ENCODE measurements around the gene KIAA0930. TPM values are rescaled to one million over a fixed set of nuclear protein-coding genes. Genes with fewer than 3 reads are reported as not detected.

KIAA0930 gene
- total and polyA plus RNA-seq, 3 donors from 2014 or later = 62.4 to 77.5 (median 62.9) TPM

DNA sequence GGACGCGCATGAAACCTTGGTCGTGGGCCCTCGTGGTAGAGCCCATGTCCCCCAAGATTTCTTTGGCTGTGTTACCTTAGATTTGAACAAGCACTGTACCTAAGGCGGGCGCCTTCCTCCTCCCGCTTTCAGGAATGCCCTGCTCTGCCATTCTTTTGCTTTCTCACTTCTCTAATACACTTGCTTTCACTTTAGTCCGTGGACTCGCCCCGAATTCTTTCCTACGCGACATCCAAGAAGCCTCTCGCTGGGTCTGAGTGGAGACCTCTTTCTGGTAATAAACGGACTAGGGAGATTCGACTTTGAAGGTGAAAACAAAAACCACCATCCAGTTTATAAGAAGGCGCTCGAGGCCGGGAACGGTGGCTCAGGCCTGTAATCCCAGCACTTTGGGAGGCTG is 78.2 kb downstream of the KIAA0930 start:
- WGBS, 2 donors = 59 to 69% methylated on average over 19 of the region's 19 CpGs
- H3K4me1 ChIP-seq = peaks cover 22% of the 10 kb centered on the region
- H3K36me3 ChIP-seq (ENCODE audit: low read depth, missing control alignments) = no peaks in the 10 kb centered on the region
- no peaks in the 10 kb centered on the region for H3K27me3 ChIP-seq
- H3K9me3 ChIP-seq = no peaks in the 10 kb centered on the region
- no peak for DNase-seq
- peak overlapping the region; percentile 93 to 96 for H3K4me3 ChIP-seq
- intact Hi-C loops (cut with DNase I; ENCODE audit: low total_unique reads) = no loop called here
- peak overlapping the region in 1 of 2 donors; percentile 92 for H3K27ac ChIP-seq
- no peak for TF ChIP-seq POLR2A (IDR thresholded peaks at IDR 0.05)
- TF ChIP-seq, protein P1, sequence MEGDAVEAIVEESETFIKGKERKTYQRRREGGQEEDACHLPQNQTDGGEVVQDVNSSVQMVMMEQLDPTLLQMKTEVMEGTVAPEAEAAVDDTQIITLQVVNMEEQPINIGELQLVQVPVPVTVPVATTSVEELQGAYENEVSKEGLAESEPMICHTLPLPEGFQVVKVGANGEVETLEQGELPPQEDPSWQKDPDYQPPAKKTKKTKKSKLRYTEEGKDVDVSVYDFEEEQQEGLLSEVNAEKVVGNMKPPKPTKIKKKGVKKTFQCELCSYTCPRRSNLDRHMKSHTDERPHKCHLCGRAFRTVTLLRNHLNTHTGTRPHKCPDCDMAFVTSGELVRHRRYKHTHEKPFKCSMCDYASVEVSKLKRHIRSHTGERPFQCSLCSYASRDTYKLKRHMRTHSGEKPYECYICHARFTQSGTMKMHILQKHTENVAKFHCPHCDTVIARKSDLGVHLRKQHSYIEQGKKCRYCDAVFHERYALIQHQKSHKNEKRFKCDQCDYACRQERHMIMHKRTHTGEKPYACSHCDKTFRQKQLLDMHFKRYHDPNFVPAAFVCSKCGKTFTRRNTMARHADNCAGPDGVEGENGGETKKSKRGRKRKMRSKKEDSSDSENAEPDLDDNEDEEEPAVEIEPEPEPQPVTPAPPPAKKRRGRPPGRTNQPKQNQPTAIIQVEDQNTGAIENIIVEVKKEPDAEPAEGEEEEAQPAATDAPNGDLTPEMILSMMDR (IDR thresholded peaks at IDR 0.05) = no peak

- no peaks in the 10 kb centered on the region for H3K36me3 ChIP-seq (ENCODE audit: low read depth, missing control alignments)
- H3K27ac ChIP-seq = peak overlapping the region in 1 of 2 donors; percentile 79
- DNase-seq = no peak
- intact Hi-C loops (cut with DNase I; ENCODE audit: low total_unique reads) = no loop called here
- H3K4me1 ChIP-seq = peaks cover 22% of the 10 kb centered on the region
- 47 to 64% methylated on average over 5 of the region's 5 CpGs for WGBS, 2 donors
- no peak overlapping the region for H3K4me3 ChIP-seq
- no peaks in the 10 kb centered on the region for H3K9me3 ChIP-seq
- H3K27me3 ChIP-seq = no peaks in the 10 kb centered on the region
- TF ChIP-seq, protein P1 (IDR thresholded peaks at IDR 0.05) = peak in 1 of 3 experiments; percentile 18
- no peak for TF ChIP-seq POLR2A (IDR thresholded peaks at IDR 0.05)
Measured at GRCh38 chr22:45159652-45160462, 80.8 kb downstream of the KIAA0930 start.

DNA sequence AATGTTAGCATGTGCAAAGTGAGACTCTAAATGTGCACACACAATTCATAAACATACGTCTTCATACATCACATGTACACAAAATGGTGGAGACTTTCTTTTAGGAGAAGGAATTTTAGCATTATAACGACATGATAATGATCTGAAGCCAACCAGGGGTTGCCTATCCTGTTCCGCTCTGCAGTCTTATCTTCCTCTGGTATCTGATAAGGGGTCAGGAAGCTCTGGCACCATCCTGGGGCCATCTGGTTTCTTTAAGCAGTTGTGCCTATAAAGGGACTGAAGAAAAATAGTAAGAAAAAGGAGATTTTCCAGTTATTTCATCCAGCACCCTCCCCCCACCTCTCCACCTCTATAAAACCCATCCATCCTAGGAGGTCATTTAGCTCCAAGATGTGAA is 82.8 kb downstream of the KIAA0930 start:
- Histone ChIP-seq H3K4me1 (peaks cover 22% of the 10 kb centered on the region), H3K9me3 (no peaks in the 10 kb centered on the region), H3K27me3 (no peaks in the 10 kb centered on the region), H3K4me3 (no peak overlapping the region), H3K27ac (no peak overlapping the region), H3K36me3 (ENCODE audit: low read depth, missing control alignments) (no peaks in the 10 kb centered on the region)
- no peak for DNase-seq
- intact Hi-C loops (cut with DNase I; ENCODE audit: low total_unique reads) = no loop called here
- WGBS, 2 donors = 86 to 87% methylated on average over 3 of the region's 3 CpGs
- no peak for TF ChIP-seq POLR2A (IDR thresholded peaks at IDR 0.05)
- TF ChIP-seq, protein P1 (IDR thresholded peaks at IDR 0.05) = no peak

- intact Hi-C loops (cut with DNase I; ENCODE audit: low total_unique reads) = no loop called here
- no peaks in the 10 kb centered on the region for H3K27me3 ChIP-seq
- TF ChIP-seq, protein P1 (IDR thresholded peaks at IDR 0.05) = no peak
- TF ChIP-seq POLR2A (IDR thresholded peaks at IDR 0.05) = no peak
- peaks cover 18% of the 10 kb centered on the region for H3K4me1 ChIP-seq
- 89 to 92% methylated on average over 9 of the region's 9 CpGs for WGBS, 2 donors
- H3K4me3 ChIP-seq = no peak overlapping the region
- H3K27ac ChIP-seq = no peak overlapping the region
- H3K36me3 ChIP-seq (ENCODE audit: low read depth, missing control alignments) = no peaks in the 10 kb centered on the region
- H3K9me3 ChIP-seq = no peaks in the 10 kb centered on the region
- DNase-seq = no peak
Measured at GRCh38 chr22:45155050-45155840, 85.4 kb downstream of the KIAA0930 start.

Measured in testis (tissue), 3 donors.